ENCODE results near the gene ZNF780A.

- no peak for TF ChIP-seq CTCF (IDR thresholded peaks at IDR 0.05)
- no peak for TF ChIP-seq POLR2A (IDR thresholded peaks at IDR 0.05)
Measured at GRCh38 chr19:40078377-40078776, 12.4 kb downstream of the ZNF780A start.
